ENCODE results near the gene FAM171A1.

- TF ChIP-seq CTCF (IDR thresholded peaks at IDR 0.05; ENCODE audit: extremely low read depth in 1 of 2, insufficient read depth in 1 of 2, low read depth in 1 of 2, low read length in 2 of 2) (no peak), EZH2 (IDR thresholded peaks at IDR 0.05; ENCODE audit: borderline replicate concordance, low read depth, low read length, severe bottlenecking) (no peak)
- TF ChIP-seq, protein P1, sequence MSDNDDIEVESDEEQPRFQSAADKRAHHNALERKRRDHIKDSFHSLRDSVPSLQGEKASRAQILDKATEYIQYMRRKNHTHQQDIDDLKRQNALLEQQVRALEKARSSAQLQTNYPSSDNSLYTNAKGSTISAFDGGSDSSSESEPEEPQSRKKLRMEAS (IDR thresholded peaks at IDR 0.05; ENCODE audit: insufficient read depth, insufficient read length) = no peak
Observed at GRCh38 chr10:15324611-15325010, 46.5 kb downstream of the FAM171A1 start.

Measured in endothelial cell of umbilical vein (primary cell).